HG02852 (cell line): ENCODE results near the gene SETD1B.
A peak's percentile ranks its signal among the peaks of the same experiment; 100 is the strongest.

Experiments
- ATAC-seq: cut with Tn5 transposase; IDR thresholded peaks from one replicate; pipeline ENCODE4 v1.9.1; 2021; ENCODE audit warnings: mild to moderate bottlenecking, moderate library complexity; ENCODE audit not compliant: unreplicated experiment

SETD1B gene

DNA sequence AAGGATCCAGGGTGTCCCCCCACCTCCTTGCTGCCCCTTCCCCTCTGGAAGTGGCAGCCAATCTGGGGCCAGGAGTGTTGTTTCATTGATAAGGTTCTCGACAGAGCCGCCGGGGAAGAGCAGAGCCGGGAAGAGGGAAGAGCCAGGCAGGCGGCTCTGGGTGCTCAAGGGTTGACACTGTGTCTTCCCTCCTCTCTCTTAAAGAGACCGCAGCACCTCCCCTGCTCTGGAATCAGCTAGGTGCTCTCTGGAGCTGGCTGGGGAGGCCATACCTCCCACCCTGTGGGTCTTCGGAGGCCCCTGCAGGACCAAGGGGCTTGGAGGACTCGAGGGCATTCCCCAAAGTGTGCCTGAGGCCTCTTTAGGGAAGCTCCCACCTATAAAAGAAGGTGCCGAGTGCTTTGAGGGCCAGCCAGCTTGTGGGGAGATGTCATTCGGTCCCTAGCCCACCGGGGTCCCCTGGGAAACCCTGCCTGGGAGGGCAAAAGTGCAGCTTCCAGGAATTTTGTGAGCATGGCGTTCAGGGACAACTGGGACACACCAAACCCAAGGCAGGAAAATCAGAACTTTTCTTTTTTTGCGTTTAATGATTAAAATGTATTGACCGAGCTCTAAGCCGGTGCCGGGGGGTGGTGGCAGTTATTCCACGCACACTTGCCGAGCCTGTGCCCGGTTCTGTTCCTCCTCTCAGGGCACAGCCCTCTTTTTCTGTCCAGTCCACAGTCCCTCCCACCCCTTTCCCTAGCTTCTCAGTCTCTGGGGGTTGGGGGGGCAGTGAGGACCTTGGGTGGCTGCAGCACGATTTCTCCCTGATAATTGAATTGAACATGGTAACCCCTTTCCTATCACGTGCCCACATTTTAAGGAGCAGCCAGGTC, 3.0 kb downstream of the SETD1B start:
- no peak for ATAC-seq

DNA sequence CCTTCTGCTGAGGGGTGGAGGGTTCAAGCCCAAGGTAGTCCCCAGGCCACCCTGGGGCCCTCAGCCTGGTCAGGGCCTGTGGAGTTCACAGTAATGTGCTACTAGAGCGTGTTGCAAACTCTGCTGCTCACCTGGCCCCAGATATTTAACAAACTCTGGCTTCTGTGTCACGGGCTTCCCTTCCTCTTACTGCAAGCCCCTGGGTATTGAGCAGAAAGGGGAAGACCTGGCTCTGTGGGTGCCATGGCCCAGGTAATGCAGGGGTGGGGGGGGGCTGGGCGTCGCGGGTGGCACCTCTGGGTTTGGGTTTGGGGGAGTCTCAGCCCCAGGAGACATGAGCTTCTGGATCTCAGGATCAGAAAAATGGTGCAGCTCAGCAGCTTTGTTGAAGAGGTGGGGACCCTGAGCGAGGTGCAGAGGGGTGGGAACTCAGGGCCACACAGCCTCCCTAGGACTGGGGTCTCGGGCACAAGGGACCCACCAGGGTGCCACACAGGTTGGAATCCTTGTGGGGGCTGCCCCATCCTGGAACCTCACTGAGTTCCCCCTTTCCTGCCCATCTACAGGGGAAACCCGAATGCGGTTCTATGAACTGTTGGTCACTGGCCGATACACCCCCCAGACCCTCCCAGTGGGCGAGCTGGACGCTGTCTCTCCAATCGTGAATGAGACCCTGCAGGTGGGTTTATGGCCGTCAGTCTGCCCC, 4.0 kb downstream of the SETD1B start:
- no peak for ATAC-seq

GRCh38 chr12:121808623-121809022, 4.8 kb downstream of the SETD1B start:
- ATAC-seq, result no peak

DNA sequence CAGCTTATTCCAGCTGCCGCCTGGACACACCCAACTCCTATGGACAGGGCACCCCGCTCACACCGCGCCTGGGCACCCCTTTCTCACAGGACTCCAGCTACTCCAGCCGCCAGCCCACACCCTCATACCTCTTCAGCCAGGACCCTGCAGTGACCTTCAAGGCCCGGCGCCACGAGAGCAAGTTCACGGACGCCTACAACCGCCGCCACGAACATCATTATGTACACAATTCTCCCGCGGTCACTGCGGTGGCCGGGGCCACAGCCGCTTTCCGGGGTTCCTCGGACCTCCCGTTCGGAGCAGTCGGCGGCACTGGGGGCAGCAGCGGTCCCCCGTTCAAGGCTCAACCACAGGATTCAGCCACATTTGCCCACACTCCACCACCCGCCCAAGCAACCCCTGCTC, 5.9 kb downstream of the SETD1B start:
- ATAC-seq, result no peak

DNA sequence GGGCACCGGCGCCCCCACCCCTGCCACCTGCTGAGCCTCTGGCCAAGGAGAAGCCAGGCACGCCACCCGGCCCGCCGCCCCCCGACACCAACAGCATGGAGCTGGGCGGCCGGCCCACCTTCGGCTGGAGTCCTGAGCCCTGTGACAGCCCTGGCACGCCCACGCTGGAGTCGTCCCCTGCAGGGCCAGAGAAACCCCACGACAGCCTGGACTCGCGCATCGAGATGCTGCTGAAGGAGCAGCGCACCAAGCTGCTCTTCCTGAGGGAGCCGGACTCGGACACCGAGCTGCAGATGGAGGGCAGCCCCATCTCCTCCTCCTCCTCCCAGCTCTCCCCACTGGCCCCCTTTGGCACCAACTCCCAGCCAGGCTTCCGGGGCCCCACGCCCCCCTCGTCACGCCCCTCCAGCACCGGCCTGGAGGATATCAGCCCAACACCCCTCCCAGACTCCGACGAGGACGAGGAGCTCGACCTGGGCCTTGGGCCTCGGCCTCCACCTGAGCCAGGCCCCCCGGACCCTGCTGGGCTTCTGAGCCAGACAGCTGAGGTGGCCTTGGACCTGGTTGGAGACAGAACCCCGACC, 6.5 kb downstream of the SETD1B start:
- ATAC-seq, result no peak

- no peak for ATAC-seq
Observed at GRCh38 chr12:121810833-121811433, 7.1 kb downstream of the SETD1B start.

DNA sequence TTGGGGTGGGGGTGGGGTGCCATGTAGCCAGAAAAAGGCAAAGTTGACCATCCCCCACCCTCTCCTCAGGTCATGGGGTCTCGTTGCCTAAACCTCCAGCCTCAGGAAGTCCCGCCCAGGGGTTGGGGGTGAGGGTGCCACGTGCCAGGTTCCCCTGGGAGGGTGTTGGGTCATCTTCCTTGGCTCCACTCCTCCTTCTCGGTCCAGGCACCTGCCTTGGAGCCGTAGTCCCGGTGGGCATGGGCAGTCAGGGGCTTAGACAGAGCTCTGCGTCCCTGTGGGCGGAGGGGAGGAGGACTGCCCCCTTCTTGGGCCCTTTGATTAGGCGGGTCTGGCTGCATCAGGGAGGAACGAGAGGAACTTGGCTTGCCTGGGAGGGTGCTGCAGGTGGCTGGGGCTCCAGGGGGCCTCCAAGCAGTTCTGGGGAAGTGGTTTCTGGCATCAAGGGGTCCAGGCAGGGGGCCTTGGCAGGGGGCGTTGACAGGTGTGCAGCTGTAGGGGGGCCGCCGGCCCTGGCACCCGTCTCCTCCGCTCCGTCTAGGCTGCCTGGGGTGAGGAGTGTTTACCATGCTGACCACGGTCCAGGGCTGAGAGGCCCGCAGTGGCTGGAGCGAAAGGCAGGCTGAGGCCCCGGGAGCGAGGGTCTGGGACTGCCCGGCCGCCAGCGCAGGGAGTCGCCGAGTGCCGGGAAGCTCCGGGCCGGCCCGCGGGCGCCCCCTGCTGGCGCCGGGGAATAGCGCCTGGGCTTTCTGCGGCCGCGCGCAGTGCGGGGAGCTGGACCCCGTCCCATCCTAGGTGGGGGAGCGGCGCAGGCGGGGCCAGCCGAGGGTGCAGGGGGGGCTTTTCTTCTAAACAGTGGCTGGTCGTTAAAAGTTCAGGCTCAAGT, 7.9 kb downstream of the SETD1B start:
- peak; percentile 69 for ATAC-seq

DNA sequence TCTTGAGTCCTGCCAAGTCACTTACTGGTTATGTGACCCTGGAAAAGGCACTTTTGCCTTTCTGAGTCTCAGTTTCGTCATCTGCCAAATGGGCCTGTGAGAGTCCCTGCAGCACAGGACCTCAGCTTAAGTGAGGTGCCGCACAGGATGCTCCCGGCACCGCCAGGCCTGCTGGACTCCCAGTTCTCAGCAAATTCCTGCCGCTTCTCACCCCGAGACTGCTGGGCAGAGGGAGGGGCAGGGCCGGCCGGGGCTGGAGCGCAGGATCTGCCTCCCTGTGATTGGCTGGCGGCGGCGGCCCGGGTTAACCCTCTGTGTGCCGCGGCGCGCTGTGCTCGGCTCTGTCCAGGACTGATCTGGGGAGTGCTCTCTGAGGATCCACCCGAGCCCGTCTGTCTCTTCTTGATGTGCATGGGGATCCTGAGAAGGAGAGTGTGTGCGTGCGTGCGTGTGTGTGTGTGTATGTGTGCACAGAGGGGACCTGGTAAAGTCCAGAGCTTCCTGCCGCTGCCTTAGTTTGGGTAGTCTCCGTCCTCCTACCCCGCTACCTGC, 8.6 kb downstream of the SETD1B start:
- ATAC-seq, result peak; percentile 23

- no peak for ATAC-seq
Observed at GRCh38 chr12:121812921-121813896, 9.4 kb downstream of the SETD1B start.

- ATAC-seq, result no peak
Observed at GRCh38 chr12:121813951-121814350, 10.1 kb downstream of the SETD1B start.

GRCh38 chr12:121814429-121815119, 10.8 kb downstream of the SETD1B start:
- ATAC-seq, result no peak

GRCh38 chr12:121815263-121815662, 11.5 kb downstream of the SETD1B start:
- ATAC-seq, result no peak

DNA sequence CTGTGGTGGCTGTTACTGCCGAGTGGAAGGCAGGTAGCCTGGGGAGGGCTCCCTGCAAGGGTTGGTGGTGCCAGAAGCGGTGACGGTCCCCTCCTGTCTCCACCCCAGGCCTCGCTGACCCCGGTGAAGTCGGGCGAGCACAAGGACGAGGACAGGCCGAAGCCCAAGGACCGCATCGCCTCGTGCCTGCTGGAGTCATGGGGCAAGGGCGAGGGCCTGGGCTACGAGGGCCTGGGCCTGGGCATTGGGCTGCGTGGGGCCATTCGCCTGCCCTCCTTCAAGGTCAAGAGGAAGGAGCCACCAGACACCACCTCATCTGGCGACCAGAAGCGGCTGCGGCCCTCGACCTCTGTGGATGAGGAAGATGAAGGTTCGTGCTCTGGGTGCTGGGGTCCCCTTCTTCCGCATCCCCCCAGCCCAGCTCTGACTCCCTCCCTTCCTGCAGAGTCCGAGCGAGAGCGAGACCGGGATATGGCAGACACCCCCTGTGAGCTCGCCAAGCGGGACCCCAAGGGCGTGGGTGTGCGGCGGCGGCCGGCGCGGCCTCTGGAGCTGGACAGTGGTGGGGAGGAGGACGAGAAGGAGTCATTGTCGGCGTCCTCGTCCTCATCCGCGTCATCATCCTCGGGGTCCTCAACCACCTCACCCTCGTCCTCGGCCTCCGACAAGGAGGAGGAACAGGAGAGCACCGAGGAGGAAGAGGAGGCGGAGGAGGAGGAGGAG, 13.3 kb downstream of the SETD1B start:
- no peak for ATAC-seq

DNA sequence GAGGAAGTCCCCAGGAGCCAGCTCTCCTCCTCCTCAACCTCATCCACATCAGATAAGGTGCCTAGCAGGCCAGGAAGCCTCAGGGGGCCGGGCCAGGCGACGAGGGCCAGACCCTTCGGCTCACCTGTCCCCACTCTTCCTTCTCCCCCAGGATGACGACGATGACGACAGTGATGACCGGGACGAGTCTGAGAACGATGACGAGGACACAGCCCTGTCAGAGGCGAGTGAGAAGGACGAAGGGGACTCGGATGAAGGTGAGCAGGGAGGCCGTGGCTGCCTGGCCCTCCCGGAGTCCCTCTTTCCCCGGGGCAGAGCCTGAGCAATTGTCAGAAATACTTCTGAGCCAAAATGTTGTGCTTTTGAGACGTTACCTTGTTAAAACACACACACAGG, 13.8 kb downstream of the SETD1B start:
- ATAC-seq, result no peak

DNA sequence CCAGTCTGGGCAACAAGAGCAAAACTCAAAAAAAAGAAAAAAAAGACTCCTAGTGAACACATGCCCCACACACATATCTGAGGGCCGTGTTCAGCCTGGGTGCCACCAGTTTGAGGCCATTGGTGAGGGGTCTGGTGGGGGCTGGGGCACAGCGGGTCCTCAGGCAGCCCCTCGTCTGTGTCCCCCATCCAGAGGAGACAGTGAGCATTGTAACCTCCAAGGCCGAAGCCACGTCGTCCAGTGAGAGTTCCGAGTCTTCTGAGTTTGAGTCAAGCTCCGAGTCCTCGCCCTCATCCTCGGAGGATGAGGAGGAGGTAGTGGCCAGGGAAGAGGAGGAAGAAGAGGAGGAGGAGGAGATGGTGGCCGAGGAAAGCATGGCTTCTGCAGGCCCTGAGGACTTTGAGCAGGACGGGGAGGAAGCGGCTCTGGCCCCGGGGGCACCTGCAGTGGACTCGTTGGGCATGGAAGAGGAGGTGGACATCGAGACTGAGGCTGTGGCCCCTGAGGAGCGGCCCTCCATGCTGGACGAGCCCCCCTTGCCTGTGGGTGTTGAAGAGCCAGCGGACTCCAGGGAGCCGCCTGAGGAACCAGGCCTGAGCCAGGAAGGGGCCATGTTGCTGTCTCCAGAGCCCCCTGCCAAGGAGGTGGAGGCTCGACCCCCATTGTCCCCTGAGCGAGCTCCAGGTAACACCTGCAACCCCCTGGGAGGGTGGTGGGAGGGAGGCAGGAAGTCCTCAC, 15.6 kb downstream of the SETD1B start:
- no peak for ATAC-seq

GRCh38 chr12:121820056-121820455, 16.2 kb downstream of the SETD1B start:
- ATAC-seq, result no peak
